Muscle of leg (tissue), 11 donors: Measurements from ENCODE around the gene GPC5. TPM values are rescaled to one million over a fixed set of nuclear protein-coding genes. Genes with fewer than 3 reads are reported as not detected.

Experiments used
- DNase-seq: peaks from one replicate; pipeline ENCODE4 v3.0.0; 2013
- H3K27ac ChIP-seq: one replicate; pipeline ENCODE4 v1.5.1; 2013; ENCODE audit warnings: mild to moderate bottlenecking, low read length, control low read depth
- H3K27me3 ChIP-seq: one replicate; pipeline ENCODE4 v1.6.1; 2013; ENCODE audit warnings: low read length; ENCODE audit not compliant: control insufficient read depth, insufficient read depth
- H3K36me3 ChIP-seq: one replicate; pipeline ENCODE4 v1.6.1; 2013; ENCODE audit warnings: low read length; ENCODE audit not compliant: control insufficient read depth, insufficient read depth
- H3K4me1 ChIP-seq: one replicate; pipeline ENCODE4 v1.6.1; 2013; ENCODE audit warnings: low read length; ENCODE audit not compliant: control insufficient read depth, insufficient read depth
- H3K4me3 ChIP-seq: one replicate; pipeline ENCODE4 v1.5.1; 2013; ENCODE audit warnings: low read length, control low read depth
- H3K9me3 ChIP-seq: replicated peaks from 2 replicates; pipeline ENCODE4 v1.6.1; 2013; ENCODE audit warnings: low read depth, low read length; ENCODE audit not compliant: control insufficient read depth
- WGBS: methylation state at CpG from one replicate; pipeline ENCODE4 v1.1.5; 2013; ENCODE audit warnings: missing lambda C conversion rate; ENCODE audit not compliant: insufficient coverage; 5-methylcytosine and 5-hydroxymethylcytosine counted together
- polyA plus RNA-seq, 8 donors: library from polyadenylated mRNA; unstranded; fragments of 120-200 nt; gene quantifications; one replicate each; pipeline versions ENCODE4 v1.2.1 to v1.2.3, GENCODE V29; 2013; ENCODE audit warnings: inconsistent platforms in 1 of 8, low replicate concordance in 1 of 8; ENCODE audit not compliant: insufficient read length in 8 of 8, insufficient read depth in 1 of 8
- total RNA-seq: library from RNA; stranded (reverse); fragments of 120-200 nt; gene quantifications from one replicate; pipeline ENCODE4 v1.2.4, GENCODE V29; 2013

The GPC5 gene
- total and polyA plus RNA-seq, 9 donors, result 0.15 to 2.1 (median 0.40) TPM

- DNase-seq, result no peak
- no CpG with 5 or more reads among the region's 2 CpGs for WGBS
- Histone ChIP-seq H3K9me3 (no peaks in the 10 kb centered on the region), H3K27me3 (no peaks in the 10 kb centered on the region), H3K4me1 (no peaks in the 10 kb centered on the region), H3K4me3 (no peak overlapping the region), H3K27ac (no peak overlapping the region), H3K36me3 (no peaks in the 10 kb centered on the region)
These were observed 827.4 kb downstream of the GPC5 start for GRCh38 chr13:92225861-92226260.

- H3K27ac ChIP-seq, result no peak overlapping the region
- no peak overlapping the region for H3K4me3 ChIP-seq
- WGBS, result 57% methylated on average over 2 of the region's 5 CpGs
- no peaks in the 10 kb centered on the region for H3K9me3 ChIP-seq
- H3K27me3 ChIP-seq, result no peaks in the 10 kb centered on the region
- DNase-seq, result no peak
- no peaks in the 10 kb centered on the region for H3K36me3 ChIP-seq
- H3K4me1 ChIP-seq, result no peaks in the 10 kb centered on the region
These were observed 834.5 kb downstream of the GPC5 start for GRCh38 chr13:92232871-92233270.

- Histone ChIP-seq H3K36me3 (no peaks in the 10 kb centered on the region), H3K9me3 (no peaks in the 10 kb centered on the region), H3K4me1 (no peaks in the 10 kb centered on the region), H3K4me3 (no peak overlapping the region), H3K27me3 (no peaks in the 10 kb centered on the region), H3K27ac (no peak overlapping the region)
- WGBS, result no CpG with 5 or more reads among the region's 2 CpGs
- DNase-seq, result peak; percentile 21
These were observed 853.3 kb downstream of the GPC5 start for GRCh38 chr13:92251671-92252210.

- Histone ChIP-seq H3K27me3 (no peaks in the 10 kb centered on the region), H3K4me3 (no peak overlapping the region), H3K9me3 (no peaks in the 10 kb centered on the region), H3K36me3 (no peaks in the 10 kb centered on the region), H3K27ac (no peak overlapping the region), H3K4me1 (no peaks in the 10 kb centered on the region)
- peak; percentile 89 for DNase-seq
These were observed 857.1 kb downstream of the GPC5 start for GRCh38 chr13:92255526-92255925.

- Histone ChIP-seq H3K9me3 (no peaks in the 10 kb centered on the region), H3K4me3 (no peak overlapping the region), H3K27me3 (no peaks in the 10 kb centered on the region), H3K4me1 (no peaks in the 10 kb centered on the region), H3K36me3 (no peaks in the 10 kb centered on the region), H3K27ac (no peak overlapping the region)
- WGBS, result no CpG with 5 or more reads among the region's 4 CpGs
- DNase-seq, result peak; percentile 54
These were observed 857.8 kb downstream of the GPC5 start for GRCh38 chr13:92256211-92256610.

GRCh38 chr13:92259046-92259445 lies 860.6 kb downstream of the GPC5 start:
- no peaks in the 10 kb centered on the region for H3K36me3 ChIP-seq
- no peaks in the 10 kb centered on the region for H3K27me3 ChIP-seq
- no peak overlapping the region for H3K4me3 ChIP-seq
- DNase-seq, result no peak
- H3K4me1 ChIP-seq, result no peaks in the 10 kb centered on the region
- H3K9me3 ChIP-seq, result no peaks in the 10 kb centered on the region
- WGBS, result no CpG with 5 or more reads among the region's 1 CpG
- no peak overlapping the region for H3K27ac ChIP-seq

- no peak for DNase-seq
- Histone ChIP-seq H3K27me3 (no peaks in the 10 kb centered on the region), H3K9me3 (no peaks in the 10 kb centered on the region), H3K36me3 (no peaks in the 10 kb centered on the region), H3K27ac (no peak overlapping the region), H3K4me1 (no peaks in the 10 kb centered on the region), H3K4me3 (no peak overlapping the region)
- no CpG with 5 or more reads among the region's 1 CpG for WGBS
These were observed 861.1 kb downstream of the GPC5 start for GRCh38 chr13:92259523-92259922.

GRCh38 chr13:92260363-92260762 lies 861.9 kb downstream of the GPC5 start:
- Histone ChIP-seq H3K27ac (no peak overlapping the region), H3K9me3 (no peaks in the 10 kb centered on the region), H3K36me3 (no peaks in the 10 kb centered on the region), H3K4me1 (no peaks in the 10 kb centered on the region), H3K4me3 (no peak overlapping the region), H3K27me3 (no peaks in the 10 kb centered on the region)
- 93% methylated on average over 4 of the region's 6 CpGs for WGBS
- DNase-seq, result no peak

GRCh38 chr13:92262100-92262788 lies 863.8 kb downstream of the GPC5 start:
- Histone ChIP-seq H3K9me3 (no peaks in the 10 kb centered on the region), H3K4me3 (no peak overlapping the region), H3K4me1 (no peaks in the 10 kb centered on the region), H3K36me3 (no peaks in the 10 kb centered on the region), H3K27ac (no peak overlapping the region), H3K27me3 (no peaks in the 10 kb centered on the region)
- DNase-seq, result no peak
- WGBS, result no CpG with 5 or more reads among the region's 3 CpGs

- H3K4me3 ChIP-seq, result no peak overlapping the region
- H3K27me3 ChIP-seq, result no peaks in the 10 kb centered on the region
- no CpG with 5 or more reads among the region's 1 CpG for WGBS
- no peaks in the 10 kb centered on the region for H3K9me3 ChIP-seq
- H3K36me3 ChIP-seq, result no peaks in the 10 kb centered on the region
- H3K27ac ChIP-seq, result no peak overlapping the region
- no peaks in the 10 kb centered on the region for H3K4me1 ChIP-seq
- DNase-seq, result peak; percentile 23
These were observed 867.0 kb downstream of the GPC5 start for GRCh38 chr13:92265408-92265807.

- H3K4me3 ChIP-seq, result no peak overlapping the region
- no peaks in the 10 kb centered on the region for H3K36me3 ChIP-seq
- no peak for DNase-seq
- WGBS, result no CpG with 5 or more reads among the region's 1 CpG
- no peaks in the 10 kb centered on the region for H3K27me3 ChIP-seq
- no peaks in the 10 kb centered on the region for H3K4me1 ChIP-seq
- H3K27ac ChIP-seq, result no peak overlapping the region
- H3K9me3 ChIP-seq, result no peaks in the 10 kb centered on the region
These were observed 872.6 kb downstream of the GPC5 start for GRCh38 chr13:92270990-92271389.
